ENCODE measurements around the gene CIB2.
A peak's percentile ranks its signal among the peaks of the same experiment; 100 is the strongest.
"Not testable (repeated sequence)": the region's sequence is repeated elsewhere in the genome, so short reads cannot be mapped to it uniquely, and the experiment has no call there.

Gene CIB2

DNA sequence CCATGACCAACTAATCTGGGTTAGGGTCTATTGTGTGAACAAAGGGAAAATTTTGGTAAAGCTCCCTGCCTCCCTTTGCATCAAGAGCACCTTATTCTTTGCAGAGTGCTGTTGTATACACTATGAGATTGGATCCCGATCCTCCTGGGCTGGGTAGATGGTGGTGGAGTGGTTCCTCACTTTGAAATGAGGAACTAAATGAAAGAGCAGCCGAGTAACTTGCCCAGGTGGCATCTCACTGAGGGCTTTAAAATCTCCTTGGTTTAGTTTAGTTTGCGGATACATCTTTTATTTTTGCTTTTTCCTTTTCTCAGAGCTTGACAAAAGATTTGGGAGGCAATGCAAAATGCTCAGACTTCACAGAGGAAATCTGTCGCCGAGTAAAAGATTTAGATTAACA, 37.4 kb upstream of the CIB2 start:
- peaks cover 16% of the 10 kb centered on the region for H3K4me1 ChIP-seq
- no peak overlapping the region for H3K4me3 ChIP-seq
- H3K9me3 ChIP-seq, result peaks cover 3% of the 10 kb centered on the region; the same call in 1 of the 2 replicates
- no peaks in the 10 kb centered on the region for H4K20me1 ChIP-seq
- no peak for TF ChIP-seq Cebpa-rat (IDR thresholded peaks at IDR 0.05)
- no peak overlapping the region for H3K27ac ChIP-seq
- H3K4me2 ChIP-seq, result no peak overlapping the region
- H3K9ac ChIP-seq, result no peak overlapping the region
- H3K27me3 ChIP-seq, result no peaks in the 10 kb centered on the region
- H3K36me3 ChIP-seq, result peaks cover 82% of the 10 kb centered on the region

GRCh38 chr15:78167227-78167888, 36.1 kb upstream of the CIB2 start:
- H3K4me1 ChIP-seq, result 0 out of 2 replicates have a peak, but pooled peaks cover 4% of the 10 kb centered on the region
- H3K9ac ChIP-seq, result no peak overlapping the region
- H3K4me3 ChIP-seq, result no peak overlapping the region
- H3K4me2 ChIP-seq, result no peak overlapping the region
- no peaks in the 10 kb centered on the region for H4K20me1 ChIP-seq
- peaks cover 88% of the 10 kb centered on the region for H3K36me3 ChIP-seq
- no peaks in the 10 kb centered on the region for H3K27me3 ChIP-seq
- H3K27ac ChIP-seq, result no peak overlapping the region
- TF ChIP-seq Cebpa-rat (IDR thresholded peaks at IDR 0.05), result no peak
- peaks cover 3% of the 10 kb centered on the region; the same call in 1 of the 2 replicates for H3K9me3 ChIP-seq

DNA sequence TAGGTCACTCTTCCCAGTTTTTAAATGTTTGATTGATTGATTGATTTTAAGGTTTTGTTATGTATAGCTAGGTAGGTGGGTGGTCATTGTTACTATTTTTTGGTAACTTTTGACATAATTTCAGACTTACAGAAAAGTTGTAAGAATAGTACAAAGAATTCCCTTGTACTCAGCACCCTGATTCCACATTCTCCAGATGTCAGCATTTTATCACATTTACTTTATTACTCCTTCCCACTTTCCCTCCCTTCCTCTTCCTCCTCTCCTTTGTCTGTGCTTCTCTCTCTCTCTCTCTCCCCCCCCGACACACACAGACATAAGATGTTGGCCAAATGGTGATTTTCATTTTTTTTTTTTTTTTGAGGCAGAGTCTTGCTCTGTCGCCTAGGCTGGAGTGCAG, 32.8 kb upstream of the CIB2 start:
- no peaks in the 10 kb centered on the region for H3K27me3 ChIP-seq
- H3K27ac ChIP-seq, result no peak overlapping the region
- no peaks in the 10 kb centered on the region for H3K9me3 ChIP-seq
- H4K20me1 ChIP-seq, result no peaks in the 10 kb centered on the region
- H3K9ac ChIP-seq, result no peak overlapping the region
- no peak for TF ChIP-seq Cebpa-rat (IDR thresholded peaks at IDR 0.05)
- H3K36me3 ChIP-seq, result peaks cover 91% of the 10 kb centered on the region
- no peaks in the 10 kb centered on the region for H3K4me1 ChIP-seq
- no peak overlapping the region for H3K4me3 ChIP-seq
- no peak overlapping the region for H3K4me2 ChIP-seq

- no peak overlapping the region for H3K27ac ChIP-seq
- H3K36me3 ChIP-seq, result peaks cover 86% of the 10 kb centered on the region
- no peak overlapping the region for H3K4me3 ChIP-seq
- H3K27me3 ChIP-seq, result no peaks in the 10 kb centered on the region
- no peaks in the 10 kb centered on the region for H4K20me1 ChIP-seq
- no peaks in the 10 kb centered on the region for H3K9me3 ChIP-seq
- H3K9ac ChIP-seq, result no peak overlapping the region
- no peak overlapping the region for H3K4me2 ChIP-seq
- no peak for TF ChIP-seq Cebpa-rat (IDR thresholded peaks at IDR 0.05)
- H3K4me1 ChIP-seq, result no peaks in the 10 kb centered on the region
Measured at GRCh38 chr15:78162038-78162437, 30.8 kb upstream of the CIB2 start.

DNA sequence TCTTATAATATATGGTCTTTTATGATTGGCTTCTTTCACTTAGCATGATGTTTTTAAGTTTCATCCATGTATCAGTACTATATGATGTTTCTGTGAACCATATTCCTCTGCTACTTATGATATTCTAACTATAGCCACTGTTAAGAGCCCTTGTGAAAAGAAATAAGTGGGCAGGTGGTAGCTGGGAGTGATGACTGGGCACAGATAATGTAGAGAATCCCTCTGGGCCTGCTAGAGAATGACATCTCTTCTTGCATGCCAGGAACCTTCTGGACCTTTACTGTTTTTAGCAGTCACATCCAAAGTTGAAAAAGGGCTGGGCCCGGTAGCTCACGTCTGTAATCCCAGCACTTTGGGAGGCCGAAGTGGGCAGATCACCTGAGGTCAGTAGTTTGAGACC, 28.1 kb upstream of the CIB2 start:
- Histone ChIP-seq H3K4me2 (no peak overlapping the region), H3K27ac (no peak overlapping the region), H4K20me1 (peaks cover 15% of the 10 kb centered on the region), H3K9ac (no peak overlapping the region), H3K9me3 (no peaks in the 10 kb centered on the region), H3K4me3 (no peak overlapping the region), H3K27me3 (no peaks in the 10 kb centered on the region), H3K36me3 (peaks cover 72% of the 10 kb centered on the region), H3K4me1 (no peaks in the 10 kb centered on the region)
- no peak for TF ChIP-seq Cebpa-rat (IDR thresholded peaks at IDR 0.05)

GRCh38 chr15:78157203-78157602, 26.0 kb upstream of the CIB2 start:
- no peak for TF ChIP-seq Cebpa-rat (IDR thresholded peaks at IDR 0.05)
- H3K27ac ChIP-seq, result no peak overlapping the region
- peaks cover 64% of the 10 kb centered on the region for H3K36me3 ChIP-seq
- H3K9me3 ChIP-seq, result no peaks in the 10 kb centered on the region
- H3K4me3 ChIP-seq, result no peak overlapping the region
- no peaks in the 10 kb centered on the region for H3K4me1 ChIP-seq
- no peak overlapping the region for H3K9ac ChIP-seq
- H3K4me2 ChIP-seq, result no peak overlapping the region
- peaks cover 30% of the 10 kb centered on the region for H4K20me1 ChIP-seq
- H3K27me3 ChIP-seq, result no peaks in the 10 kb centered on the region

DNA sequence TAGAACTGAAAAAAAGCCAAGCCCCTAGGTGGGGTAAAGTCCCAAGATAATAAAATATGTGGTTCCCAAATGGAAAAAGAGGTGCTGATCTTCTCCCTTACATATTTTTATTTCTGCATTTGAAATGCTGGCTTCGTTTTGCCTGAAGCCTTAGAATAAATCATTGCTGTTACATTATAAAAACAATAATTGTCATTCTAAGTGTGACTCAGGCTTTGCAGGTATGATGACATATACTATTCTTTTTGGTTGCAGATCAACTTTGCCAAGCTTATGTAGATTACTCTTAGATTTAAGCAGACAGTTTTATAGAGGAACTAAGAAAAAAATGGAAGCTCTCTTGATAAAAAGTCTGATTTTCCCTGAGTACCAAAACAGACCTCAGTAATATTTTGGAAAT, 25.4 kb upstream of the CIB2 start:
- H3K4me3 ChIP-seq, result no peak overlapping the region
- no peaks in the 10 kb centered on the region for H3K27me3 ChIP-seq
- no peak for TF ChIP-seq Cebpa-rat (IDR thresholded peaks at IDR 0.05)
- H3K9ac ChIP-seq, result no peak overlapping the region
- no peaks in the 10 kb centered on the region for H3K4me1 ChIP-seq
- H3K27ac ChIP-seq, result no peak overlapping the region
- no peak overlapping the region for H3K4me2 ChIP-seq
- H3K9me3 ChIP-seq, result no peaks in the 10 kb centered on the region
- peaks cover 31% of the 10 kb centered on the region for H4K20me1 ChIP-seq
- peaks cover 58% of the 10 kb centered on the region for H3K36me3 ChIP-seq

GRCh38 chr15:78155355-78155939, 24.2 kb upstream of the CIB2 start:
- H3K4me3 ChIP-seq, result no peak overlapping the region
- no peak overlapping the region for H3K27ac ChIP-seq
- peaks cover 8% of the 10 kb centered on the region for H3K4me1 ChIP-seq
- H3K36me3 ChIP-seq, result peaks cover 46% of the 10 kb centered on the region
- H3K27me3 ChIP-seq, result no peaks in the 10 kb centered on the region
- H3K9me3 ChIP-seq, result no peaks in the 10 kb centered on the region
- H3K4me2 ChIP-seq, result no peak overlapping the region
- H3K9ac ChIP-seq, result no peak overlapping the region
- H4K20me1 ChIP-seq, result peaks cover 43% of the 10 kb centered on the region
- TF ChIP-seq Cebpa-rat (IDR thresholded peaks at IDR 0.05), result no peak

GRCh38 chr15:78154955-78155354, 23.7 kb upstream of the CIB2 start:
- Histone ChIP-seq H3K36me3 (peaks cover 42% of the 10 kb centered on the region), H3K27me3 (no peaks in the 10 kb centered on the region), H3K4me2 (no peak overlapping the region), H4K20me1 (peaks cover 48% of the 10 kb centered on the region), H3K9ac (no peak overlapping the region), H3K4me1 (peaks cover 13% of the 10 kb centered on the region), H3K4me3 (no peak overlapping the region), H3K27ac (no peak overlapping the region), H3K9me3 (no peaks in the 10 kb centered on the region)
- TF ChIP-seq Cebpa-rat (IDR thresholded peaks at IDR 0.05), result no peak

GRCh38 chr15:78151075-78151474, 19.8 kb upstream of the CIB2 start:
- not testable (repeated sequence) for H3K27ac ChIP-seq, H3K9ac ChIP-seq, H3K9me3 ChIP-seq, H3K4me3 ChIP-seq, H3K27me3 ChIP-seq
- peaks cover 18% of the 10 kb centered on the region; the same call in 1 of the 2 replicates for H3K36me3 ChIP-seq
- peaks cover 48% of the 10 kb centered on the region for H4K20me1 ChIP-seq
- peaks cover 30% of the 10 kb centered on the region for H3K4me1 ChIP-seq
- 0 out of 2 replicates have a peak overlapping the region, but pooled peaks have one; percentile 93 for H3K4me2 ChIP-seq

All from BLaER1 (cell line).